ENCODE results near the gene DNMT3B.

DNMT3B gene

GRCh38 chr20:32845786-32846185 lies 83.6 kb downstream of the DNMT3B start:
- TF ChIP-seq ISL1 (CRISPR knock-in tag; IDR thresholded peaks at IDR 0.05) (no peak), ARNTL (CRISPR knock-in tag; IDR thresholded peaks at IDR 0.05; ENCODE audit: borderline replicate concordance, low read depth) (no peak), TCF4 (CRISPR knock-in tag; IDR thresholded peaks at IDR 0.05; ENCODE audit: borderline replicate concordance) (no peak), CSDC2 (CRISPR knock-in tag; IDR thresholded peaks at IDR 0.05) (no peak), BACH2 (CRISPR knock-in tag; IDR thresholded peaks at IDR 0.05; ENCODE audit: borderline replicate concordance) (no peak), POU6F1 (CRISPR knock-in tag; IDR thresholded peaks at IDR 0.05; ENCODE audit: borderline replicate concordance, low read depth) (no peak), TSHZ2 (CRISPR knock-in tag; IDR thresholded peaks at IDR 0.05) (no peak), RARB (CRISPR knock-in tag; IDR thresholded peaks at IDR 0.05) (no peak), CREB5 (CRISPR knock-in tag; IDR thresholded peaks at IDR 0.05; ENCODE audit: low read depth) (no peak), PATZ1 (CRISPR knock-in tag; IDR thresholded peaks at IDR 0.05; ENCODE audit: borderline replicate concordance) (no peak), GLIS3 (CRISPR knock-in tag; IDR thresholded peaks at IDR 0.05) (no peak), ZC3H10 (CRISPR knock-in tag; IDR thresholded peaks at IDR 0.05) (no peak), SNAI2 (CRISPR knock-in tag; IDR thresholded peaks at IDR 0.05) (no peak), ZNF70 (CRISPR knock-in tag; IDR thresholded peaks at IDR 0.05) (no peak), ZNF8 (CRISPR knock-in tag; IDR thresholded peaks at IDR 0.05) (no peak), ZFP3 (CRISPR knock-in tag; IDR thresholded peaks at IDR 0.05) (no peak), ZNF565 (CRISPR knock-in tag; conservative IDR thresholded peaks at IDR 0.05; ENCODE audit: low read depth) (no peak), OSR1 (CRISPR knock-in tag; IDR thresholded peaks at IDR 0.05) (no peak)
- ATAC-seq, result no peak

- TF ChIP-seq GLIS3 (CRISPR knock-in tag; IDR thresholded peaks at IDR 0.05), result no peak
- TF ChIP-seq PPARA (CRISPR knock-in tag; IDR thresholded peaks at IDR 0.05; ENCODE audit: borderline replicate concordance), result no peak
- no peak for TF ChIP-seq ZFP30 (CRISPR knock-in tag; IDR thresholded peaks at IDR 0.05)
- no peak for TF ChIP-seq ISL1 (CRISPR knock-in tag; IDR thresholded peaks at IDR 0.05)
- no peak for TF ChIP-seq TOX (CRISPR knock-in tag; IDR thresholded peaks at IDR 0.05; ENCODE audit: borderline replicate concordance)
- no peak for TF ChIP-seq TCF4 (CRISPR knock-in tag; IDR thresholded peaks at IDR 0.05; ENCODE audit: borderline replicate concordance)
- TF ChIP-seq ZNF8 (CRISPR knock-in tag; IDR thresholded peaks at IDR 0.05), result no peak
- no peak for TF ChIP-seq RARB (CRISPR knock-in tag; IDR thresholded peaks at IDR 0.05)
- ATAC-seq, result no peak
These were observed 84.7 kb downstream of the DNMT3B start for GRCh38 chr20:32846852-32847251.

- no peak for TF ChIP-seq ZNF565 (CRISPR knock-in tag; conservative IDR thresholded peaks at IDR 0.05; ENCODE audit: low read depth)
- no peak for TF ChIP-seq TSHZ2 (CRISPR knock-in tag; IDR thresholded peaks at IDR 0.05)
- TF ChIP-seq ZNF70 (CRISPR knock-in tag; IDR thresholded peaks at IDR 0.05), result no peak
- no peak for TF ChIP-seq ZC3H10 (CRISPR knock-in tag; IDR thresholded peaks at IDR 0.05)
- no peak for TF ChIP-seq POU6F1 (CRISPR knock-in tag; IDR thresholded peaks at IDR 0.05; ENCODE audit: borderline replicate concordance, low read depth)
- TF ChIP-seq BACH2 (CRISPR knock-in tag; IDR thresholded peaks at IDR 0.05; ENCODE audit: borderline replicate concordance), result no peak
- no peak for TF ChIP-seq ISL1 (CRISPR knock-in tag; IDR thresholded peaks at IDR 0.05)
- TF ChIP-seq OSR1 (CRISPR knock-in tag; IDR thresholded peaks at IDR 0.05), result no peak
- no peak for TF ChIP-seq ZNF8 (CRISPR knock-in tag; IDR thresholded peaks at IDR 0.05)
- no peak for ATAC-seq
These were observed 85.8 kb downstream of the DNMT3B start for GRCh38 chr20:32847964-32848363.
